Measurements from ENCODE around the gene FCAMR.

The FCAMR gene

DNA sequence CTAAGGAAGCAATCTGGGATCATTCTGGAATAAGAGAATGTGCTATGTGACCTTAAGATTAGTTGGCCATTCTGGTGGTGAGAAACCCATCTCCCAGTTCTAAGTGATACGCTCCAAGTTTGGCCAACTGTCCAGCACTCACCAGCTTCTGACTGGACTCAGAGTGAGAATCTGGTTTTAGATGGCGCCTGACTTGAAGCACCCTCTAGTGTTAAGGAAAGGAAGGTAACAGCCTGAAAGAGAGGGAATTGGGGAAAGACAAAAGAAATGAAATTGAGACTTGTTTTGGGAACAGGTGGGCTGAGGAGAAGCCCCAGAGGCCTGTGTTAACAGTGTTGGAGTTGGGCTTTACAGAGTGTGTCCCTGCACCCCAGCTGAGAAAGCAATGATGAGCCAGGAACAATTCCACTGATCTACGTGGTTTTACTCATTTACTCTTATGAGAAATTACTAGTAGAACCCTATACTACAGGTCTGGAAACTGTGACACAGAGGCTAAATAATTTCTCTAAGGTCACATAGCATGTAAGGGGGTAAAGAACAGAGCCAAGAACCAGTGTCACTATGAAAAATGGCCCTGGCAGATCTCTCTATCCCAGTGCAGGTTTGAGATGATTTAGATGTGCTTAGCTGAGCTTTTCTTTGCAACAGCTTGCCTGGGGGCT, 9.3 kb upstream of the FCAMR start:
- H3K27ac ChIP-seq = no peak overlapping the region
- DNase-seq (ENCODE audit: low spot score) = no peak
- H3K4me3 ChIP-seq = no peak overlapping the region
- TF ChIP-seq, protein P1, sequence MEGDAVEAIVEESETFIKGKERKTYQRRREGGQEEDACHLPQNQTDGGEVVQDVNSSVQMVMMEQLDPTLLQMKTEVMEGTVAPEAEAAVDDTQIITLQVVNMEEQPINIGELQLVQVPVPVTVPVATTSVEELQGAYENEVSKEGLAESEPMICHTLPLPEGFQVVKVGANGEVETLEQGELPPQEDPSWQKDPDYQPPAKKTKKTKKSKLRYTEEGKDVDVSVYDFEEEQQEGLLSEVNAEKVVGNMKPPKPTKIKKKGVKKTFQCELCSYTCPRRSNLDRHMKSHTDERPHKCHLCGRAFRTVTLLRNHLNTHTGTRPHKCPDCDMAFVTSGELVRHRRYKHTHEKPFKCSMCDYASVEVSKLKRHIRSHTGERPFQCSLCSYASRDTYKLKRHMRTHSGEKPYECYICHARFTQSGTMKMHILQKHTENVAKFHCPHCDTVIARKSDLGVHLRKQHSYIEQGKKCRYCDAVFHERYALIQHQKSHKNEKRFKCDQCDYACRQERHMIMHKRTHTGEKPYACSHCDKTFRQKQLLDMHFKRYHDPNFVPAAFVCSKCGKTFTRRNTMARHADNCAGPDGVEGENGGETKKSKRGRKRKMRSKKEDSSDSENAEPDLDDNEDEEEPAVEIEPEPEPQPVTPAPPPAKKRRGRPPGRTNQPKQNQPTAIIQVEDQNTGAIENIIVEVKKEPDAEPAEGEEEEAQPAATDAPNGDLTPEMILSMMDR (IDR thresholded peaks at IDR 0.05) = no peak

DNA sequence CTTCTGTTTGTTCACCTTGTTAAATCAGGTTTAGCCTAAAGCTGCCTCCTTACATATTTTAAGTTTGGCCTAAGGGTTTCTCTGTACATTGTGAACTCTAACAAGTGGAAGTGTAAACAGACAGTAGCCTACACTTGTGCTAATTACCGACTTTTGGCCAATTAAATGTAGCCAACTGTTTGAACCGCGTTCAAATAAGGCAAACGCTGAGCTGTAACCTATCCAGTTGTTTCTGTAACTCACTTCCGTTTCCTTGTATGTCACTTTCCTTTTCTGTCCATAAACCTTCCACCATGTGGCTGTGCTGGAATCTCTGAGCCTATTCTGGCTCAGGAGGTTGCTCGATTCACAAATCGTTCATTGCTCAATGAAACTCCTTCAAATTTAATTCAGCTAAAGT, 8.0 kb upstream of the FCAMR start:
- Histone ChIP-seq H3K4me3 (no peak overlapping the region), H3K27ac (no peak overlapping the region)
- TF ChIP-seq, protein P1 (IDR thresholded peaks at IDR 0.05) = no peak
- no peak for DNase-seq (ENCODE audit: low spot score)

DNA sequence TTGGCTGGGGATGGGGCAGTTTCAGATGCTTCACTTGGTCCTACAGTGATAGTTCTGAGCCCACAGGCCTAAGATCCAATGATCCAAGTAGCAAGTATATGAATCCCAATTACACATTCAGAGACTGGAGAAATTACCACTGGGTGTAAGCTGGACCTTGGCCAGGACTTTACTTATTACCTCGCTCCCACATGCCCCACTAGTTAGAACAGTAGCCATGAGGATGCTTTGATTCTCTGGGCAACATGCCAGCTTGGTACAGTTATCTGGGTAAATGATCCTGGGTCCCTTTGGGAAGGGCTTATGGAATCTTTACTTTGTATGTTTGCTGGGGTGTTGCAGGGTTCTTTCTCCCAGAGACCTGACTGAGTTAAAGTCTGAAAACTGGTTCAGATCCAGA, 5.0 kb upstream of the FCAMR start:
- TF ChIP-seq, protein P1 (IDR thresholded peaks at IDR 0.05) = no peak
- DNase-seq (ENCODE audit: low spot score) = no peak
- Histone ChIP-seq H3K4me3 (no peak overlapping the region), H3K27ac (no peak overlapping the region)

DNA sequence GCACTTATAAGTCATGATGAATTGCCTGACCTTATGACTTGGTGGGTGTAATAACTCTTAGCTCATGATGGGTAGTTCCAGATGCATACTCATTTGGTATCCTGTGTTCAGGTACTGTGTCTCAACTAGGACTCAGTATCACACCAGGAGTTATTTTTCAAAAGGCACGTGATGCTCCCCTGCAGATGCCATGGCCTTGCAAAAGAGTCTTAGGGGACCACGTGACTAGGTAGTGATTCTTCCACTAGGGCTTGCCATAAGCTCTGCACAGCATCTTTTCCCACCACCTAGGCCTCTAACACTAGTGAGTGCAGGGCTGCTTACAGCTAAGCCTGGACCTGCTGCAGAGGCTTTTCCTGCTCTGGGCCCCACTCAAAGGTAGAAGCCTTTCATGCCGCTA, 3.9 kb upstream of the FCAMR start:
- no peak for DNase-seq (ENCODE audit: low spot score)
- TF ChIP-seq, protein P1 (IDR thresholded peaks at IDR 0.05) = no peak
- no peak overlapping the region for H3K27ac ChIP-seq
- no peak overlapping the region for H3K4me3 ChIP-seq

DNA sequence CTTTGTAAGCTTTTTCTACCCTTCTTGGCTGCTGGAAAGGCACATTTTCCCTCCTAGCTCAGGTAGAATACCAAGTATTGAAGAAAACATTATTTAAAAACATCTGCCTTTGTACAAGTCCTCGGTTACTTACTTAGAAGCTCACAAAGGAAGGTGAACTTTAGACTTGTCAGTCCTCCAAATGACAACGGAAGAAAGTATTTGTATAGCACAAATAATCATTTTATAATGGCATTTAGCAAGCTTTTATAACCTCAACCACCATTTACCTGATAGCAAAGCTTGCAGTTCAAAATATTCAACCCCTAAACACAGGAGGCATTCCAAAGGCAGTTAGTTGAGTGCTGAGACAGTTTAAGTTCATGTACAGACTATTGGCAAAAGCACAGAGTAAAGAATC, 2.5 kb upstream of the FCAMR start:
- TF ChIP-seq, protein P1 (IDR thresholded peaks at IDR 0.05) = no peak
- no peak for DNase-seq (ENCODE audit: low spot score)
- Histone ChIP-seq H3K4me3 (no peak overlapping the region), H3K27ac (no peak overlapping the region)

DNA sequence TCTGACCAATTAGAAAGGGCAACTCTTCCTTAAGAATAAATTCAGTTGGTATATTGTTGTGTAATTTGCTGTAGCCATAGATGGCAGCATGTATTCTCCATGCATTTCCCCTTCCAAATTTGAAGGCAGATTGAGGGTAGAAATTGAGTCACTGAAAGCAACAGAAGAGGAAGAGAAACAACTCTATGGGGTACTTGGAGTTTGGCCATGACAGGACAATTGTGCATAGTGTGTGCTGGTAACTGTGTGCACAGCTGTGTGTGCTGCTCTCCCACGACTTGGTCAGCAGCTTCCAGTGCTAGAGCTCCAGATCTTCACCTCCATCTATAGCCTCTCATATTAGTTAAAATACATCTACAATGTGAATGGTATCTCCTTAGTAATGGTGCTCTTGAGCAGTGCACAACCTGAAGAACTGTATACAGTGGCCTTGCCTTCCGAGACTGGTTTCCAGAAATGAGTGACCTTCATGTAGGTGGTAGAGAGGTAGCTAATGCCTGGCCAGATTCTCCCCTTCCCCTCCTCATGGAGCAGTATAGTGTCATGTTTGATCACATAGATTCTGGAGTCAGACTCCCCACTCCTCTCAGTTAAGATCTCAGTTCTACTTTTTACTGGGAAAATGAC, 882 bp upstream of the FCAMR start:
- TF ChIP-seq, protein P1 (IDR thresholded peaks at IDR 0.05) = no peak
- DNase-seq (ENCODE audit: low spot score) = no peak
- Histone ChIP-seq H3K27ac (no peak overlapping the region), H3K4me3 (no peak overlapping the region)

DNA sequence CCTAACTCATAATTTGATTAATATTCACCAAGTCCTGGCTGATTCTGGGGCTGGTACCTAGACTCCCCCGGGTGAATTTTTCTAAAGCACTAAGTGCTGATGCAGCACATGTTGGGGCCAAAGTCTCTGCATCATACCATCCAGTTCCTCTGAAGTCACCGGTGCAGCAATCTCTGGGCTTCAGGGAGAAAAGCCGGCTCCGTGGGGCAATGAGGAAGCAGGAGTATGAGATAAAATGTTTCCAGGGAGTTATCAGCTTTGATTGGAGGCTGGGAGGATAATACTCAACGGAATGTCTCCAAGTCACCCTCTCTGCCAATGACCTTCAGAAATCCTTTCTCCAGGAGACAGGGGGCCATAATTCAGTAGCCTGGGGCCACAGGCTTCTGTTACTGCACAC, 1.2 kb downstream of the FCAMR start:
- TF ChIP-seq, protein P1 (IDR thresholded peaks at IDR 0.05) = no peak
- Histone ChIP-seq H3K4me3 (no peak overlapping the region), H3K27ac (no peak overlapping the region)
- DNase-seq (ENCODE audit: low spot score) = no peak
